Neural crest cell (in vitro differentiated cells): ENCODE measurements around the gene PYGL. TPM values are rescaled to one million over a fixed set of nuclear protein-coding genes. Genes with fewer than 3 reads are reported as not detected.

Experiments used
- DNase-seq: peaks from one replicate; pipeline ENCODE4 v3.0.0; 2021; ENCODE audit warnings: low read depth, mixed read lengths, low spot score
- H3K27ac Mint-ChIP-seq: one replicate; pipeline ENCODE4 v1.8.0; 2021; ENCODE audit warnings: mild to moderate bottlenecking, mixed read lengths; ENCODE audit not compliant: unreplicated experiment
- H3K27me3 Mint-ChIP-seq: 2 replicates; pipeline ENCODE4 v1.8.0; 2021; ENCODE audit warnings: low read depth, mild to moderate bottlenecking, mixed read lengths
- H3K36me3 Mint-ChIP-seq: 2 replicates; pipeline ENCODE4 v1.8.0; 2021; ENCODE audit warnings: low read depth, mild to moderate bottlenecking, mixed read lengths
- H3K4me1 Mint-ChIP-seq: 2 replicates; pipeline ENCODE4 v1.8.0; 2021; ENCODE audit warnings: mixed read lengths
- H3K4me3 Mint-ChIP-seq: one replicate; pipeline ENCODE4 v1.8.0; 2021; ENCODE audit warnings: mild to moderate bottlenecking, mixed read lengths
- H3K9me3 Mint-ChIP-seq: 2 replicates; pipeline ENCODE4 v1.8.0; 2021; ENCODE audit warnings: mixed read lengths
- CTCF ChIP-seq: fragments of 200-600 bp; sonication (generic); conservative IDR thresholded peaks from 2 replicates; pipeline ENCODE4 v1.5.0; 2021; ENCODE audit warnings: antibody characterized with exemption, mild to moderate bottlenecking
- total RNA-seq: library from RNA; stranded (reverse); gene quantifications from 2 replicates; pipeline ENCODE4 v1.2.1, GENCODE V29; 2021

Gene PYGL
- total RNA-seq, 1 donor from 2014 or later = 45.3 TPM

- H3K4me3 Mint-ChIP-seq = no peak overlapping the region
- H3K36me3 Mint-ChIP-seq = no peaks in the 10 kb centered on the region
- H3K4me1 Mint-ChIP-seq = peaks cover 43% of the 10 kb centered on the region
- peaks cover 8% of the 10 kb centered on the region for H3K27me3 Mint-ChIP-seq
- no peak overlapping the region for H3K27ac Mint-ChIP-seq
- DNase-seq = no peak
- no peaks in the 10 kb centered on the region for H3K9me3 Mint-ChIP-seq
- no peak for TF ChIP-seq CTCF
Observed at GRCh38 chr14:50864237-50864636, 80.0 kb downstream of the PYGL start.

- H3K27me3 Mint-ChIP-seq = peaks cover 3% of the 10 kb centered on the region
- no peak overlapping the region for H3K27ac Mint-ChIP-seq
- H3K4me3 Mint-ChIP-seq = peak overlapping the region; percentile 4
- no peak for DNase-seq
- no peaks in the 10 kb centered on the region for H3K36me3 Mint-ChIP-seq
- peaks cover 54% of the 10 kb centered on the region for H3K4me1 Mint-ChIP-seq
- TF ChIP-seq CTCF = no peak
- no peaks in the 10 kb centered on the region for H3K9me3 Mint-ChIP-seq
Observed at GRCh38 chr14:50862036-50862570, 82.2 kb downstream of the PYGL start.

GRCh38 chr14:50860478-50861086, 83.7 kb downstream of the PYGL start:
- TF ChIP-seq CTCF = peak; percentile 86
- peak overlapping the region; percentile 96 for H3K27ac Mint-ChIP-seq
- H3K36me3 Mint-ChIP-seq = no peaks in the 10 kb centered on the region
- peak; percentile 93 for DNase-seq
- no peaks in the 10 kb centered on the region for H3K27me3 Mint-ChIP-seq
- peak overlapping the region; percentile 77 for H3K4me3 Mint-ChIP-seq
- no peaks in the 10 kb centered on the region for H3K9me3 Mint-ChIP-seq
- peaks cover 54% of the 10 kb centered on the region for H3K4me1 Mint-ChIP-seq

GRCh38 chr14:50859296-50859624, 85.0 kb downstream of the PYGL start:
- Mint-ChIP-seq H3K27ac (peak overlapping the region; percentile 96), H3K27me3 (no peaks in the 10 kb centered on the region), H3K36me3 (no peaks in the 10 kb centered on the region), H3K4me1 (peaks cover 51% of the 10 kb centered on the region), H3K4me3 (peak overlapping the region; percentile 78), H3K9me3 (no peaks in the 10 kb centered on the region)
- no peak for TF ChIP-seq CTCF
- no peak for DNase-seq

- Mint-ChIP-seq H3K36me3 (no peaks in the 10 kb centered on the region), H3K27ac (no peak overlapping the region), H3K9me3 (no peaks in the 10 kb centered on the region), H3K4me1 (peaks cover 35% of the 10 kb centered on the region), H3K4me3 (no peak overlapping the region), H3K27me3 (no peaks in the 10 kb centered on the region)
- TF ChIP-seq CTCF = no peak
- no peak for DNase-seq
Observed at GRCh38 chr14:50856660-50857059, 87.6 kb downstream of the PYGL start.
